Measurements from ENCODE around the gene PHC2.

The PHC2 gene

DNA sequence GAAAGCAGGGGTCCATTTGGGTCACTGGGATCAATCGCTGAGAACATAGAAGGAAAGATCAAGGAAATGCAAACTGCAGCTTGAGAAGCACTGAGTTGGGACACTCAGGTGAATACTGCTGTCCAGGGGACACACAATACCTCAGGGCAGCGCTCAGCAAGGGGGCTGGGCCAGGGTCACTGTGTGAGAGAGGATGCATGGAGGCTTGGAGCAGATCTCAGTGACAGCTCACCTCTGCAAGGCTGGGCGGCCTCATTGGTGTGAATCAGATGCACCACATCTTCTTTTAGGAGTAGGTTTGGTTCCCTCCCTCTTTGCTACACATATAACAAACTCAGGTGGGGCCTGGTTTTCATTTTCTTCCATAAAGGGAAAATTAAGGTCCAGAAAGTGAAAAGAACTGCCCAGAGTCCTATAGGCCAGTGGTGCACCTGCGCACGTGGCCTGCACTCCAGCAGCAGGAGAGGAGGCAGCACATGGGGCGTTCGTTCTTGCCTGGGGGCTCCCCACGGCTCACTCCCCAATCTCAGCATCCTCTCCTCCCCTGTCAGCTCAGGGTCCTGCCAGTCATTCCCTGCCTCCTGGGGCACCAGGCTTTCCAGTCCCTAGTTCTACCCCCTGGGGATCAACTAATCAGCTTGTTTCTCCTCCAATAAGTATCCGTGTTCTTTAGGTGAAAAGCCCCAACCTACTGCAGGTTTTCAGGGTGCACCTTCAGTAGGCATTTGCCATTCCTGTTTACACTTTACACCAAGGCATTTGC lies 111.5 kb downstream of the PHC2 start:
- H3K27ac ChIP-seq: no peak overlapping the region
- intact Hi-C loops (cut with DNase I; ENCODE audit: low total_unique reads): no loop called here
- H3K36me3 ChIP-seq: peaks cover 21 to 34% (median 31%) of the 10 kb centered on the region in 3 donors
- TF ChIP-seq CTCF (IDR thresholded peaks at IDR 0.05): no peak
- H3K4me1 ChIP-seq: no peaks in the 10 kb centered on the region
- H3K9me3 ChIP-seq: no peaks in the 10 kb centered on the region
- peak in 1 of 2 donors; percentile 56 for DNase-seq
- H3K27me3 ChIP-seq: no peaks in the 10 kb centered on the region
- H3K4me3 ChIP-seq: no peak overlapping the region

- no peak overlapping the region for H3K27ac ChIP-seq
- intact Hi-C loops (cut with DNase I; ENCODE audit: low total_unique reads): no loop called here
- no peak for DNase-seq
- H3K4me1 ChIP-seq: no peaks in the 10 kb centered on the region
- H3K9me3 ChIP-seq: no peaks in the 10 kb centered on the region
- H3K27me3 ChIP-seq: no peaks in the 10 kb centered on the region
- TF ChIP-seq CTCF (IDR thresholded peaks at IDR 0.05): no peak
- no peak overlapping the region for H3K4me3 ChIP-seq
- H3K36me3 ChIP-seq: peaks cover 7 to 20% (median 16%) of the 10 kb centered on the region in 3 donors
Measured at GRCh38 chr1:33317946-33318345, 112.9 kb downstream of the PHC2 start.

GRCh38 chr1:33317354-33317753 lies 113.5 kb downstream of the PHC2 start:
- Histone ChIP-seq H3K27ac (no peak overlapping the region), H3K4me3 (no peak overlapping the region), H3K9me3 (no peaks in the 10 kb centered on the region), H3K4me1 (no peaks in the 10 kb centered on the region), H3K27me3 (no peaks in the 10 kb centered on the region), H3K36me3 (peaks cover 1 to 14% (median 10%) of the 10 kb centered on the region in 3 donors)
- intact Hi-C loops (cut with DNase I; ENCODE audit: low total_unique reads): no loop called here
- no peak for TF ChIP-seq CTCF (IDR thresholded peaks at IDR 0.05)
- no peak for DNase-seq

DNA sequence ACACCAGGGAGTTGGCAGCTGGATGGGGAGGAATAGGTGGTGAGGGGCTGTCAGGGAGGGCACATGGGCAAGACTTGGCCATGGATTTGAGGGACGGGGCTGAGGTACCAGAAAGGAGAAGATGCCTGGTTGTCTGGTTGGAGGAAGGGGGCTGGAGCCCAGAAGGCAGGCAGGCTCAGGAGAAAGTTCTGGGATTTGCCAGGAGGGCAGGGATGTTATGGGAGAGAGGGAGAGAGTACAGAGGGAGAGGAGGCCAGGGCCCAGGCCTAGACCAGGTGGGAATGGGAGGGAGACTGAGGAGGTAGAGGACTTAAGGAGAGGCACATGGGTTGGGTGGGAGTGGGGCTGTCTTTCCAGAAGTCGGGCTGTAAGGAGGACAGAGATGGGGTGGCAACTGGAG lies 114.3 kb downstream of the PHC2 start:
- Histone ChIP-seq H3K36me3 (peaks cover 0 to 7% (median 3%) of the 10 kb centered on the region in 3 donors), H3K4me1 (no peaks in the 10 kb centered on the region), H3K9me3 (no peaks in the 10 kb centered on the region), H3K27ac (no peak overlapping the region), H3K4me3 (no peak overlapping the region), H3K27me3 (no peaks in the 10 kb centered on the region)
- intact Hi-C loops (cut with DNase I; ENCODE audit: low total_unique reads): no loop called here
- no peak for TF ChIP-seq CTCF (IDR thresholded peaks at IDR 0.05)
- DNase-seq: no peak

DNA sequence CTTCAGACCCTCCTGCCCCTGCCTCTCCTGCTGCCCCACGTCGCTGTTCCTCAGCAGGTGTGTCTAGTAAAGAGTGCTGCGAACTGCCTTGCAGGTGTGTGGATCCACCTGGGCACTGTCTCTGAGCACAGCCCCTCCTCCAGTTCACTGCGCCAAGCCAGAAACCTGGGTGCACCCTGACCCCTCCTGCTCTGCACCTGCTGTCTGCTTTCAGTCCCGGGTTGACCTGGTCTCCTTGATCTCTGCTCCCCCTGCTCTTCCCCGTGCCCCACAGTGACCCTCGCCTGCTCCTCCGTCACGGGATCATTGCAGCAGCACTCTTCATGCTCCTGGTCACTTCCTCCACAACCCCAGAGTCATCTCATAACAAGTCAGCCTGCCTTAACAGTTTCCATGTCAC lies 116.5 kb downstream of the PHC2 start:
- DNase-seq: no peak
- no peak for TF ChIP-seq CTCF (IDR thresholded peaks at IDR 0.05)

More for the DNA sequence above, 116.5 kb downstream of the PHC2 start:
- Histone ChIP-seq H3K4me1 (no peaks in the 10 kb centered on the region), H3K4me3 (no peak overlapping the region), H3K27me3 (no peaks in the 10 kb centered on the region), H3K9me3 (no peaks in the 10 kb centered on the region), H3K36me3 (no peaks in the 10 kb centered on the region), H3K27ac (no peak overlapping the region)
- intact Hi-C loops (cut with DNase I; ENCODE audit: low total_unique reads): no loop called here
